Measurements from ENCODE around the gene CYP3A5.
"Not testable (repeated sequence)": the region's sequence is repeated elsewhere in the genome, so short reads cannot be mapped to it uniquely, and the experiment has no call there.

The CYP3A5 gene

DNA sequence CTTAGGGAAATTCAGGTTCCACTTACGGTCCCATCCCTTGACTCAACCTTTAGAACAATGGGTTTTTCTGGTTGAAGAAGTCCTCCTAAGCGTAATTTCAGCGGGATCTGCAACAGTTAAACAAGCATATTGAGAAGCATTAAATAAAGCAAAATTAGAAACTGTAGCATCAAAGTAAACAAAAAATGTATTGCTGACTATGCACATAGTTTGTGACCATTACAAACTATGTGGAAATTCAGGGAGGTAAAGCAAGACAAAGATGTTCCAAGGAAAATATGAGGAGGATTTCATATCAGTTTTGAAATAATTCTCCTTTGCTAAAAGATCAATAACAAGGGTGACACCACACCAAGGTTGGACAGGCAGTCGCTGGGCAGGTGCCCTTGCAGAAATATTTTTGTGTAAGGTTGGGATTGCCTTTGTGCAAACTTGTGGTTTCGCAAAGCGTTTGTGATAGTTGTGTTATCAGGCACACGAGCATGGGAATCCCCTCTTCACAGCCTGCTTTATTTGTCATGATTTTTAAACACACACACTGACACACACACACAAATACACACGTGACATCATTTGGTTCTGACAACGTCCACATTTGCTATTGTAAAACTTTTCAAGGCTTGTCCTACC, 5.4 kb upstream of the CYP3A5 start:
- no peak for DNase-seq

DNA sequence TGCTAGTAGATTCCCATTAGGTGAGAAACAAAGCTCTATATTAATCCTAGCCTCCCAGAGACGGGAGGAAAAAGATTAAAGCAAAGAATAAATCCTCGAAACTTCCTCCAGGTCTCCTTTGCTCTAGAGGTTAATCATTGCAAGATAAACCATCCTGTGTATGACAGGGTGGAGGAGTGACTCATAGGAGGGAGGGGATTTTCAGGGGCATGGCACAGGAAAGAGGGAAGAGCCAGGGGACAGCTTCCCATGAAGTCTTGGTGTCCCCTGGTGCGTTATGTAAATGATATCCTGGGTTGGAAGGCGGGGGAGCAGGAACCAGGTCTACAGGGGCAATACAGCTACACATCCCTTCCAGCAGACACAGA, 780 bp downstream of the CYP3A5 start:
- DNase-seq, result no peak

DNA sequence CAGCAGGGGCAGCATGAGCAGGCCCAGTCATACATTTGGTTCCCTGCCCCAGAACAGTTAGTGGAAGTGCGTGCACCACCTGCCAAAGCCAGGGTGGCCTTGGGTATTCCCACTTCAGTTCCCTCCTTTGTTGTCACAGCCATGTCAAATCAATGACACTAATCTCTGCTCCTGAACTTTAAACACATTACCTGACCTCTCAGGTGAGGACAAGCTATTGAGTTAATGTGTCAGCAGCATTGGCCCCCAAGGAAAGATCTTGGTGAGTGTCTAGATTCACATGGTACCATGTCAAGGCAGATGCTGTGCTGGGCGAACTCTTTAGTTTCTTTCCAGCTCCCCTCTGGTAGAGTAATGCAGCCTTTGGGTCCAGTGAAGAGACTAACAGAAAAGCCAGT, 2.1 kb downstream of the CYP3A5 start:
- DNase-seq, result no peak

DNA sequence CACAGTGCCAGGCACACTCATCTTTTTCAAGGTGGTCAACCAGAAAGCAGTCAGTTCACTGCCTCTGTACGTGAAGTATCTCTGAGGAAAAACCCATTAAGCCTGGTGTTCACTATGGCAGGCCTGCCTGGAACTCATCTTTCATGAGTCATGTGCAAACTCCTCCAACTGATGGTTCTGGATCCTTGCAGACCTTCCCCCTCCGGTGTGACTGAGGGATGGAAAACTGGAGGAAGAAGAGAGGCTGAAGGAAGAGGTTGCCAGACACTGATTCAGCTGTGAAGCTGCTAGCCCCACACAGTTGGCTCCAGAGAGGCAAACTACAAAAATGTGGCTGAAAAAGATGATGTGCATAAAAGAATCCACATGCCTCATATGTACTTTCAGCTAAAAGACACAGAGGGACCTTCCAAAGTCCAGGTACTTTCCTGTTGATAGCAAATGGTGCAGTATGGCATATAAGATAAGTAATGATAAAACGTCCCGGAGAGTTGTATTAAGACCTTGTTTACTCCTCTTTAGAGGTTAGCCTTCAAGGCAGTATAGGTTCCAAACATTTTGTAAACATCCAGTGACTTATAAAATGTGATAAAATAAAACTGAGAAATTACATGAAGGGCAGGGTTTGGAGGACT, 2.7 kb downstream of the CYP3A5 start:
- DNase-seq, result no peak

DNA sequence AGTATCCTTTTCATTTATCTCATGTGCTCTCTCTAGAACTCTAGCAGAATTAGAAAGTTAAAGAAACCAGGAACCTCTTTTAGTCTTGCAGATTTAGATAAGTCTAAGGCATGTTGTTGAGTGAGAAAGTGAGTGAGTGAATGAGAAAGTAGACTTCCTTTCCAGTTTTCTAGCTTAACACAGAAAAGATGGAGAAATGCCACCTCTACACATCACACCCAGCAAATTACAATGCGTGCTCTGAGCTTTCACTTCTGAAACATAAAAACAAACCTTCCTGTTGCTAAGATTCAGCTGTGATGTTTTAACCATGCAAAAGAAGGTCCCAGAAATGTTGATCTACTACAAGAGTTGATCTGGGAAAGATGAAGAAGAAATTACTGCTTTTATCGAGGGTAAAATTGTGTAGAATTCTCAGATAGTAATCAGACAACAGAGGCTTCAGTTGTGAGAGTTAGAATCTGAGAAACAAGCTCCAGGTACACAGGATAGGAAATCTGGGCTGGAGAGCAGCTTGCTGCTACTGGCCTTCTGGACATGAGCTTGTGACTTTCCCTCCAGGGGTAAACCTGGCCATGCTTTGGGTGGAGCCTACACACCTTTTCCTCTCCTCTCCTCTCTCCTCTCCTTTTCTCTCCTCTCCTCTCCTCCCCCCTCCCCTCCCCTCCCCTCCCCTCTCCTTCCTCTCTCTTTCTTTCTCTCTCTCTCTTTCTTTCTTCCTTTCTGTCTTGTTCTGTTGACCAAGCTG, 4.6 kb downstream of the CYP3A5 start:
- no peak for DNase-seq

DNA sequence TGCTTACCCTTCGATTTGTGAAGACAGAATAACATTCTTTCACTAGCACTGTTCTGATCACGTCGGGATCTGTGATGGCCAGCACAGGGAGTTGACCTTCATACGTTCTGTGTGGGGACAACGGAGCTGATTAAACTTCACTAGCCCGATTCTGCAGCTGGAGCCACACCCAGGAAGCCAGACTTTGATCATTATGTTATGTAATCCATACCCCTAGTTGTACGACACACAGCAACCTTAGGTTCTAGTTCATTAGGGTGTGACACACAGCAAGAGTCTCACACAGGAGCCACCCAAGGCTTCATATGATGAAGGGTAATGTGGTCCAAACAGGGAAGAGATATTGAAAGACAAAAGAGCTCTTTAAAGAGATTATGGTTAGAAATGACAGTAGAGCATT, 7.2 kb downstream of the CYP3A5 start:
- DNase-seq, result no peak

DNA sequence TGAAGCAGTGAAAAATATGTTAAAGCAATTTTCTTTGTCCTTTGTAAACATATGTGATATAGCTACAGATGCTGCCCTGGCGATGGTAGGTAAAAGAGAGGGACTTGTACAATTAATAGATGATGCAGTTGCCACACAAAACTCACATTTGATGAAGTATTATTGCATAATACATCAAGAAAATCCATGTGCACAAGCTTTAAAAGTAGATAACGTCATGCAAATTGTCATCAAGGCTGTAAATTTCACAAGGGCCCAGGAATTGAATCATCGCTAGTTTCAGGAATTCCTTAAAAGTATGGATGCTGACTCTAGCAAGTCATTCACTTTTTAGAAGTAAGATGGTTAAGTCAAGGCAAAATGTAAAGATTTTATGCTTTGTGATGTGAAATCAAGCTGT, 10.0 kb downstream of the CYP3A5 start:
- no peak for DNase-seq

DNA sequence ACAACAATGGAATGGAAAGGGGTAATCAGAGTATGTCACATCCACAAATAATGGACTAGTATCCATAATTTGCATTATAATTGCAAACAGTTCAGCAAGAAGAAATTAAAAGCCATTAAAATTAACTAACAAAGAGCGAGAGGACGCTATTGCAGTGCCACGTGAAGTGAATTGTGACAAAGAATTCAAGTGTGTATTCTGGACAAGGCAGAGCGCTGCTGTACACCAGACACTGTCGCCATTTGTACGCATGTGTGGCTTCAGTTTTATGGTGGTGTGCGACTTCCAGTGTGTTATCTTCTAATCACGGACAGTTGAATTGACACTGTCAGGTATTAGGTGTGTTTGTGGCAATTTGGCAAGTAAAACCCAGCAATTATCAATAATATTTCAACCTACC, 11.3 kb downstream of the CYP3A5 start:
- no peak for DNase-seq

DNA sequence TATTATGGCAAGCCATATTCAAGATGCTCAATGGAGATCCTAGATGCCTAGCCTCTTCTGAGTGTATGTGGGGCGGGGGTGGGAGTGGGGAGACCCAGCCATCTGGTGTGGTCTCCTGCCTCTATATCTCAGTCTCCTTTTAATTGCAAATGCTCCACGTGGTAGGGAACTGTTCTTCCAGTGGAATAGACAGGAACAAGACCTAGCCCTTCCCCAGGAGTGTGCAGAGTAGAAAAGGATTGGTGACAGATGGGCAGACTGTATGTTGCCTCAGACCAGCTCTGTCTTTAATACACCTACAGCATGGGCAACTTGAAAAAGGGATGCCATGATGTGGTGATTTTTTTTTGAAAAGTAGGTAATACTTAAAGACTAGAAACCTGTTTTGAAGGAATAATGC, 12.6 kb downstream of the CYP3A5 start:
- no peak for DNase-seq

DNA sequence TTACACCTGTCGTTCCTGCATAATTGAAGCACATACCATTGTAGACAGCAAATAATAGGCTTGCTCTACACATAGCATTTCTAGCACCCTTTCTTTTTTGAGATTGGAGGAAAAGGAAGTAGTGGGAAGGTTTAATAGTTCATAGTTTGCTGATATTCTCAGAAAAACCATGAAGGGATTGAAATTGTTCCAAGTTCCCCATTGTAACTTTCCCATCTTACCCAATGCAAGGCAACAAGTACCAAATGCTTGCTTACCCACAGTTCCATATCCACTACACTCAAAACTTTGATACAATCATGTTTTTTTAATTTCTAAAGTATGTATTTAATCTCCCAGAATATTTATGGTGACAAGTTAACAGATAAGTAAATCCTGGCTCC, 13.8 kb downstream of the CYP3A5 start:
- DNase-seq, result no peak

DNA sequence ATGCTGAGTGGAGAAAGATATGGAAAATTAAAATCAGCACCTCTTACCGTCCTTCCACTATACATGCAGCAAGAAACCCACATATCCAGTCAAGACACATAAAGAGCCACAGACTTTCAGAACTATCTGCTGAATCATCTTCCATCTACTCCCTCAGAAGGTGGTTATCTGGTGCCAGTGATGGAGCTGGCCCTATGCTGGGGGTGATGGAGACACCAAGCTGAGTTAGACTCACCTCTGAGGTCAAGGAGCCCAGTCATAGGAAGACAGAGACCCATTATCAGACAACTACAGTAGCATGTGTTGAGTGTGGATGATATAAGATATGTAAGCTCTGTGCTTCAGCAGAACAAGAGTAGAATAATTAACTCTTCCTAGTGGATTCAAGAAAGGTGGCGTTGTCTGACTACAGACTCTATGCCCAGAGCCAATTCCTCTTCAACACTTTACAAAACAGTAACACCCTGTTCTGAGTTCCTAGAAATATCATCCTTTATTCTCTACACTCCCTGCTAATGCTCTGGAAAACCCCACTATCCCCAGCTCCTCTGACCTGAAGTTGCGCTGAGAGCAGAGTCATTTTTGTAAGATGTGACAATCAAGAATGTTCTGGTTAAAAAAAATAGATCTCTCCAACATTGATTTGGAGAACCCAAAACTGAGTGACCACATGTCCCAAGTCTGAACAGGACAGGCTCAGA, 14.3 kb downstream of the CYP3A5 start:
- DNase-seq, result no peak

DNA sequence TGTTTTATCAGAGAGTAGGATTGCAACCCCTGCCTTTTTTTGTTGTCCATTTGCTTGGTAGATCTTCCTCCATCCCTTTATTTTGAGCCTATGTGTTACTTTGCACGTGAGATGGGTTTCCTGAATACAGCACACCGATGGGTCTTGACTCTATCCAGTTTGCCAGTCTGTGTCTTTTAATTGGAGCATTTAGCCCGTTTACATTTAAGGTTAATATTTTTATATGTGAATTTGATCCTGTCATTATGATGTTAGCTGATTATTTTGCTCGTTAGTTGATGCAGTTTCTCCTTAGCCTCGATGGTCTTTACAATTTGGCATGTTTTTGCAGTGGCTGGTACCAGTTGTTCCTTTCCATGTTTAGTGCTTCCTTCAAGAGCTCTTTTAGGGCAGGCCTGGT, 21.9 kb downstream of the CYP3A5 start:
- not testable (repeated sequence) for DNase-seq

DNA sequence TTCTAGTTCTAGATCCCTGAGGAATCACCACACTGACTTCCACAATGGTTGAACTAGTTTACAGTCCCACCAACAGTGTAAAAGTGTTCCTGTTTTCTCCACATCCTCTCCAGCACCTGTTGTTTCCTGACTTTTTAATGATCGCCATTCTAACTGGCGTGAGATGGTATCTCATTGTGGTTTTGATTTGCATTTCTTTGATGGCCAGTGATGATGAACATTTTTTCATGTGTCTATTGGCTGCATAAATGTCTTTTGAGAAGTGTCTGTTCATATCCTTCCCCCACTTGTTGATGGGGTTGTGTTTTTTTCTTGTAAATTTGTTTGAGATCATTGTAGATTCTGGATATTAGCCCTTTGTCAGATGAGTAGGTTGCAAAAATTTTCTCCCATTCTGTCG, 25.2 kb downstream of the CYP3A5 start:
- not testable (repeated sequence) for DNase-seq

DNA sequence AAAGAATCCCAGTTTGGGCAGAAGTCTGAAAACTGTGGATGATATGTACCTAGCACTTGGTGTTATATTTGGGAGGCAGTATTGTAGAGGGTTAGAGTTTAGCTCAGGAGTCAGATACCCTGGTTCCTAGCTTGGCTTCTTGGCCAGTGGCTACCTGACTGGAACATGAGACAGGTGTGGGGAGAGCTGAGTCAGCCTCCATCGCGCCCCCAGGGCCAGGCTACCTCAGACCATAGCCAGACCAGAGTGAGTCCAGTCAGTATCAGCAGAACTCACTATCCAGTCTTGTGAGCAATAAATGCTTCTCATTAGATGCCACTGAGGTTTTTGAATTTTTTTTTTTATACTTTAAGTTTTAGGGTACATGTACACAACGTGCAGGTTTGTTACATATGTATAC, 26.0 kb downstream of the CYP3A5 start:
- DNase-seq, result no peak

DNA sequence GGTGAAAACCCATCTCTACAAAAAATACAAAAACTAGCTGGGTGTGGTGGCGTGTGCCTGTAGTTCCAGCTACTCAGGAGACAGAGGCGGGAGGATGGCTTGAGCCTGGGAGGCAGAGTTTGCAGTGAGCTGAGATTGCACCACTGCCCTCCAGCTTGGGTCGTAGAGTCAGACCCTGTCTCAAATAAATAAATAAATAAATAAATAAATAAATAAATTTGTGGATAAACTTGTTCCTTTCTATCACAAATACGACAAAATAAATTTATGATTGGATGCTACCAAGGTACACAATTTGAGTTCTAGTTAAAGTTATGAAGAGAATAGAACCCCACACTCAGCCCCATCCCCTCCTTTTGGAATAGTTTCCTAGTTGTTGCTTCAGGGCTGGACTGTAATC, 26.5 kb downstream of the CYP3A5 start:
- DNase-seq, result not testable (repeated sequence)

DNA sequence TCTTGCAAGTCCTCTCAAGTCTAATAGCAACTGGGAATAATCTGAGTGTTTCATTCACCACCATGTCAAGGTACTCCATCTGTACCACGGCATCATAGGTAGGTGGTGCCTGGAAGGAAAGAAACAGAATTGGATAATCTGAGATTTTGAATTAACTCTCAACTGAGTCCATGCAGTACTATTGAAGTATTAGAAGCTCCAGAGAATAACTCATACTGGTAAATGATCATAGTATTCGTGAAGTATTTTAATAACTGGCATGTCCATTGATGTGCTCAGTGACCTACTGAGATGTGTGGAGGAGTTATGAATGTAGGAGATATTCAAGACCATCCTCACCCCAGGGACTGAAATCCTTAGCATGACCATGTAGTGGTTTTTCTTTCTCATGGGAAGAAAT, 27.1 kb downstream of the CYP3A5 start:
- DNase-seq, result no peak

DNA sequence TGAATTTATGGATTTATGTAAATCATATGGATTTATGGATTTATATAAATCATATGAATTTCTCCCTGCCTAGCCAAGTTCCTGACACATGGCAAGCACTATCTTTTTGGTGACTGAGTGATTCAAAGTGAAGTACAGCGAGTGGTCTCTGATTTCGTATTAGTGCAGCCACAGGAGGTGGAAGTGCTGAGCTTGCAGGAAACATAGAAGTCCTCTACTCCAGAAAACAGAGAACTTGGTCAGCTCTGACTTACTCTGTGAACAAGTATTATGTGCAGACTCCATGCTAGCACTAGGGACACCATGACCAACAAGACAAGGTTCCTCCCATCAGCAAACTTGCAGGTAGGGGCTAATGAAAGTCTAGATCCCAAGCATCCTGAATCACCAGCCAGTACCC, 28.5 kb downstream of the CYP3A5 start:
- no peak for DNase-seq

DNA sequence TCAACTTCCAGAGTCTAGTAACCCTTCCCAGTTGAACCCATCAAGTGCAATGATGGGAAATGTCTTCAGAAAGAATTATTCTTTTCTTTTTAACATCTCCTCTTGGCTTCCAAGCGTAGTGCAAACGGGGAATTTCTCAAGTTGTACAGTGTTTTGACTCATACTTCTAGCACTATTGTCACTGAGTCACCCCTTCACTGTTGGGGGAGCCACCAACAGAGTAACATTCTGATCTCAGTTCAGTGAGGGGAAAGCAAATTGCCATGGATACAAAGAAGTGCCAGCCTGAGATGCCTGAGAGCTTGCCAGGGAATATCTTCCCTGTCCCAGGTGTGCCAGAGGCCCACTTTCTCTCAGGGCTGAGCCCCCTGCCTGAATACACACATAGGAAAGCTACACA, 31.0 kb downstream of the CYP3A5 start:
- no peak for DNase-seq

DNA sequence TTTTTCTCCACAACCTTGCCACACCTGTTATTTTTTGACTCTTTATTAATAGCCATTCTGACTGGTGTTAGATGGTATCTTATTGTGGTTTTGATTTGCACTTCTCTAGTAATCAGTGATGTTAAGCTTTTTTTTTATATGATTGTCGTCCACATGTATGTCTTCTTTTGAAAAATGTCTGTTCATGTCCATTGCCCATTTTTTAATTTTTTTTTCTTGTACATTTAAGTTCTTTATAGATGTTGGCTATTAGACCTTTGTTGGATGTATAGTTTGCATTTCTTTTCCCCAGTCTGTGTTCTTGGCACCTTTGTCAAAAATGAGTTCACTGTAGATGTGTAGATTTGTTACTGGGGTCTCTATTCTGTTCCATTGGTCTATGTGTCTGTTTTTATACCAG, 34.2 kb downstream of the CYP3A5 start:
- no peak for DNase-seq

DNA sequence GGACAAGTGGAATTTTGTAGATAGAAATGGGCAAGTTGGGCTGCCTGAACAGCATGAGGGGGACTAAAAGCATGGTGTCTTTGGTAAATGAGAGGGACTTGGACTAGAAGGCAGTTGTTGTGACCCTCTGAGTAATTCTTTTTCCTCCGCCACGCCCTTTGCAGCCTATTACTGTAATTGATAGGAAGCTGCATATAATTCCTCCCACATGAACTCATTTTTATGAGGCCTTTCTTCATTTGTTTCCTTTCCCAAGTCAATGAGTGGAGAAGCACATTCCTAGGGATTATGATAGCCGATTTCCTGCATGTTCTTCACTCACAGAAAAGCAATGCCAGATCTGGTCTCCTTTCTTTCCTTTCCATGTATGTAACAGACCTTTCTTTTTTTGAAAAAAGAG, 35.4 kb downstream of the CYP3A5 start:
- DNase-seq, result no peak

DNA sequence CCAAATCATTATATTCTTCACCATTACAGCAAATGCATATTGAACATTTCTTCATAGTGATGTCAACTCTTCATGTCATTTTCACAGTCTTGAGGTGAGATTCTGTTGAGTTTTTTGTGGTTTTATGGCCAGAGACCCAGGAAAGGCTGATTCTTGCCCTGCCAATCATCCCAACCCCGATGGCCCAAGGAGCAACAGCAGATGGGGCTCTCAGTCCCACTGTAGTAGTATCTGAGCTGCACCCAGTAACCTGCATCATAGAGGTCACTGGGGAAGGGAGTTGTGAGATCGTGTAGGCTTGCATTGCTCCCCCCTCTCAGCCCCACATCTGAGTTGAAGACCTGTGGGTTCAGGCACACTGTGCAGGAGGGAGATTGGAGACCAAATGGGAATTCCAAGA, 36.3 kb downstream of the CYP3A5 start:
- no peak for DNase-seq

DNA sequence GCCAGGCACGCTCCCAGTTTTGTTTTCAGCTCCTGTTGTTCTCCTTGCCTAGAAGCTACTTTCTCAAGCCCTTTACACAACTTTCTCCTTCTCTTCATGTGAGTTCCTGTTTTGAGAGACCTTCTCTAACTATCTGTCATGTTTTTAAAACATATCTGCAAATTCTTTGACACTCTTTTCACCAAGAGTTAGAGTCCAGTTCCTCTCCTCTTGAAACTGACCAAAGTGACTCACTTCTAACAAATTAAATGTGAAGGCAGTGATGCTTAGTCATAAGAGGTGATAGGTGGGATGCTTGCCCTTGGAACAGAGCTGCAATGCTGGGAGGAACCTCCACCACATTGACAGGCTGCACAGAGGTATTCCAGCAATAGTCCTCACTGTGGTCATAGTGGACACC, 37.8 kb downstream of the CYP3A5 start:
- DNase-seq, result no peak

DNA sequence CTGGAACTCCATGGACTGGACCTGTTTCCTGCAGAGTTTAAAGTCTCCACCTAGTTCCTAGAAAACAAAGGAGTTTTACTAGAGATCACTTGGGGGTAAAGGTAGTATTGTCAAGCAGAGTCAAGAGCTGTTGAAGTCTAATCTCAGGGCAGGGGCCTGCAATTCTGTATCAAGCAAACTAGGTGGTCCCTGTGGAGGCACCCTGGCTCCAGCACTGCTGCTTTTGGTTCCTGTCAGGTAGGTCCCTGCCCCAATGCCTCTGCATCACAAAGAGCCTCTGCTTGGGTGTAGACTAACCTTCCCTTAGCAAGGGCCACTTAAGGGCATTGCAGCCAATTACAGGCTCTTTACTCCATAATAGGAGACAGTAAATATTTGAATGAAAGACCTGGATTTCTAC, 40.5 kb downstream of the CYP3A5 start:
- no peak for DNase-seq

DNA sequence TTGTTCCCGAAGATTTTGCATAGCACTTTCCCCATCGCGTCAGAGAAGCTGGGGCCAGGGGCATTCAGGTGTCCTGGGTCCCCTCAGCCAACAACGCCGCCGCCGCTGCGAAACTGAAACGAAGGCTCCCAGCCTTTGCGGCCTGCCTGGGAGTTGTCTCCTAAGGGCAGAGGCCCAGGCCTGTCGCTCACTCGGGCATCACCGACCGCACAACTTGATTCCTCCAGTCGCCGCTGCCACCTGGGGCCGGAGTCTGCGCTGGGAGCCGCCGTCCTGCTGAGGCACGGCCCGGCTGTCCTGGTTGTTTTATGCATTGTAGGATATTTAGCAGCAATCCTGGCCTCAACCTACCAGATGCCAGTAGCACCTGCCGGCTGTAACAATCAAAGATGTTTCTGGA, 41.1 kb downstream of the CYP3A5 start:
- DNase-seq, result no peak
